ENCODE results near the gene RAPGEF4. TPM values are rescaled to one million over a fixed set of nuclear protein-coding genes. Genes with fewer than 3 reads are reported as not detected.
A peak's percentile ranks its signal among the peaks of the same experiment; 100 is the strongest.

Gene RAPGEF4
- total RNA-seq, 2 experiments from 2014 or later: 0.33 to 0.72 TPM

- Mint-ChIP-seq H3K9me3 (no peaks in the 10 kb centered on the region), H3K36me3 (no peaks in the 10 kb centered on the region), H3K4me1 (no peaks in the 10 kb centered on the region), H3K27ac (no peak overlapping the region), H3K27me3 (no peaks in the 10 kb centered on the region), H3K4me3 (no peak overlapping the region)
- no peak for DNase-seq
Measured at GRCh38 chr2:172712251-172712650, 23.4 kb upstream of the RAPGEF4 start.

- Mint-ChIP-seq H3K27me3 (no peaks in the 10 kb centered on the region), H3K4me3 (no peak overlapping the region), H3K36me3 (no peaks in the 10 kb centered on the region), H3K4me1 (peaks cover 2% of the 10 kb centered on the region), H3K27ac (no peak overlapping the region), H3K9me3 (no peaks in the 10 kb centered on the region)
- no peak for DNase-seq
Measured at GRCh38 chr2:172713365-172713875, 22.2 kb upstream of the RAPGEF4 start.

- Mint-ChIP-seq H3K9me3 (peaks cover 9% of the 10 kb centered on the region), H3K36me3 (peaks cover 9% of the 10 kb centered on the region), H3K27ac (no peak overlapping the region)
Measured at GRCh38 chr2:172722481-172722880, 13.2 kb upstream of the RAPGEF4 start.

GRCh38 chr2:172723286-172723685, 12.4 kb upstream of the RAPGEF4 start:
- H3K4me1 Mint-ChIP-seq: no peaks in the 10 kb centered on the region
- no peaks in the 10 kb centered on the region for H3K27me3 Mint-ChIP-seq
- H3K9me3 Mint-ChIP-seq: peaks cover 9% of the 10 kb centered on the region
- H3K4me3 Mint-ChIP-seq: no peak overlapping the region
- peaks cover 9% of the 10 kb centered on the region for H3K36me3 Mint-ChIP-seq
- no peak overlapping the region for H3K27ac Mint-ChIP-seq
- no peak for DNase-seq

More at GRCh38 chr2:172722481-172722880, 13.2 kb upstream of the RAPGEF4 start:
- Mint-ChIP-seq H3K27me3 (no peaks in the 10 kb centered on the region), H3K4me3 (no peak overlapping the region), H3K4me1 (peaks cover 2% of the 10 kb centered on the region)
- DNase-seq: no peak

GRCh38 chr2:172724724-172725123, 10.9 kb upstream of the RAPGEF4 start:
- Mint-ChIP-seq H3K27me3 (no peaks in the 10 kb centered on the region), H3K9me3 (peaks cover 1% of the 10 kb centered on the region), H3K4me1 (no peaks in the 10 kb centered on the region), H3K27ac (no peak overlapping the region), H3K4me3 (no peak overlapping the region), H3K36me3 (peaks cover 5% of the 10 kb centered on the region)
- DNase-seq: no peak

GRCh38 chr2:172725284-172725683, 10.4 kb upstream of the RAPGEF4 start:
- Mint-ChIP-seq H3K4me3 (no peak overlapping the region), H3K27ac (no peak overlapping the region), H3K9me3 (no peaks in the 10 kb centered on the region), H3K36me3 (peaks cover 4% of the 10 kb centered on the region), H3K27me3 (no peaks in the 10 kb centered on the region), H3K4me1 (no peaks in the 10 kb centered on the region)
- no peak for DNase-seq

- H3K4me1 Mint-ChIP-seq: no peaks in the 10 kb centered on the region
- H3K36me3 Mint-ChIP-seq: peaks cover under 1% of the 10 kb centered on the region
- no peak for DNase-seq
- no peak overlapping the region for H3K4me3 Mint-ChIP-seq
- no peaks in the 10 kb centered on the region for H3K9me3 Mint-ChIP-seq
- no peak overlapping the region for H3K27ac Mint-ChIP-seq
- peaks cover 2% of the 10 kb centered on the region for H3K27me3 Mint-ChIP-seq
Measured at GRCh38 chr2:172725746-172726145, 9.9 kb upstream of the RAPGEF4 start.

- Mint-ChIP-seq H3K9me3 (no peaks in the 10 kb centered on the region), H3K27me3 (peaks cover 7% of the 10 kb centered on the region), H3K4me1 (no peaks in the 10 kb centered on the region), H3K27ac (no peak overlapping the region), H3K4me3 (no peak overlapping the region), H3K36me3 (no peaks in the 10 kb centered on the region)
- DNase-seq: no peak
Measured at GRCh38 chr2:172726172-172726735, 9.4 kb upstream of the RAPGEF4 start.

GRCh38 chr2:172730411-172730810, 5.2 kb upstream of the RAPGEF4 start:
- no peak for DNase-seq
- Mint-ChIP-seq H3K27ac (no peak overlapping the region), H3K27me3 (peaks cover 38% of the 10 kb centered on the region), H3K4me1 (peaks cover 1% of the 10 kb centered on the region), H3K4me3 (no peak overlapping the region), H3K36me3 (no peaks in the 10 kb centered on the region), H3K9me3 (no peaks in the 10 kb centered on the region)

GRCh38 chr2:172734711-172735581, 699 bp upstream of the RAPGEF4 start:
- peaks cover 6% of the 10 kb centered on the region for H3K4me1 Mint-ChIP-seq
- peak; percentile 42 for DNase-seq
- no peak overlapping the region for H3K27ac Mint-ChIP-seq
- peaks cover 63% of the 10 kb centered on the region for H3K27me3 Mint-ChIP-seq
- H3K9me3 Mint-ChIP-seq: no peaks in the 10 kb centered on the region
- H3K36me3 Mint-ChIP-seq: no peaks in the 10 kb centered on the region
- H3K4me3 Mint-ChIP-seq: peak overlapping the region; percentile 67

- H3K4me1 Mint-ChIP-seq: peaks cover 6% of the 10 kb centered on the region
- H3K4me3 Mint-ChIP-seq: peak overlapping the region; percentile 68
- H3K27me3 Mint-ChIP-seq: peaks cover 53% of the 10 kb centered on the region
- no peaks in the 10 kb centered on the region for H3K36me3 Mint-ChIP-seq
- no peaks in the 10 kb centered on the region for H3K9me3 Mint-ChIP-seq
- H3K27ac Mint-ChIP-seq: no peak overlapping the region
- no peak for DNase-seq
Measured at GRCh38 chr2:172736424-172737174, 954 bp downstream of the RAPGEF4 start.

GRCh38 chr2:172739661-172740266, 4.1 kb downstream of the RAPGEF4 start:
- no peak overlapping the region for H3K4me3 Mint-ChIP-seq
- H3K27me3 Mint-ChIP-seq: peaks cover 31% of the 10 kb centered on the region
- H3K4me1 Mint-ChIP-seq: peaks cover 6% of the 10 kb centered on the region

GRCh38 chr2:172740856-172741255, 5.2 kb downstream of the RAPGEF4 start:
- Mint-ChIP-seq H3K4me3 (no peak overlapping the region), H3K27me3 (peaks cover 25% of the 10 kb centered on the region), H3K27ac (no peak overlapping the region), H3K4me1 (peaks cover 5% of the 10 kb centered on the region), H3K9me3 (peaks cover 8% of the 10 kb centered on the region), H3K36me3 (no peaks in the 10 kb centered on the region)
- DNase-seq: no peak

More at GRCh38 chr2:172739661-172740266, 4.1 kb downstream of the RAPGEF4 start:
- DNase-seq: no peak
- peaks cover 6% of the 10 kb centered on the region for H3K9me3 Mint-ChIP-seq
- no peak overlapping the region for H3K27ac Mint-ChIP-seq
- H3K36me3 Mint-ChIP-seq: no peaks in the 10 kb centered on the region

- H3K9me3 Mint-ChIP-seq: peaks cover 8% of the 10 kb centered on the region
- no peak overlapping the region for H3K4me3 Mint-ChIP-seq
- H3K36me3 Mint-ChIP-seq: no peaks in the 10 kb centered on the region
- no peak for DNase-seq
- no peak overlapping the region for H3K27ac Mint-ChIP-seq
- H3K27me3 Mint-ChIP-seq: peaks cover 7% of the 10 kb centered on the region
- H3K4me1 Mint-ChIP-seq: no peaks in the 10 kb centered on the region
Measured at GRCh38 chr2:172742931-172743540, 7.4 kb downstream of the RAPGEF4 start.

All from activated naive CD8-positive, alpha-beta T cell treated with anti-CD3 and anti-CD28 coated beads for 36 hours (primary cell).